ENCODE measurements around the gene LMAN1L. TPM values are rescaled to one million over a fixed set of nuclear protein-coding genes. Genes with fewer than 3 reads are reported as not detected.
A peak's percentile ranks its signal among the peaks of the same experiment; 100 is the strongest.

The LMAN1L gene
- total and polyA plus RNA-seq, 2 donors, result 0.41 TPM; not detected in 1

DNA sequence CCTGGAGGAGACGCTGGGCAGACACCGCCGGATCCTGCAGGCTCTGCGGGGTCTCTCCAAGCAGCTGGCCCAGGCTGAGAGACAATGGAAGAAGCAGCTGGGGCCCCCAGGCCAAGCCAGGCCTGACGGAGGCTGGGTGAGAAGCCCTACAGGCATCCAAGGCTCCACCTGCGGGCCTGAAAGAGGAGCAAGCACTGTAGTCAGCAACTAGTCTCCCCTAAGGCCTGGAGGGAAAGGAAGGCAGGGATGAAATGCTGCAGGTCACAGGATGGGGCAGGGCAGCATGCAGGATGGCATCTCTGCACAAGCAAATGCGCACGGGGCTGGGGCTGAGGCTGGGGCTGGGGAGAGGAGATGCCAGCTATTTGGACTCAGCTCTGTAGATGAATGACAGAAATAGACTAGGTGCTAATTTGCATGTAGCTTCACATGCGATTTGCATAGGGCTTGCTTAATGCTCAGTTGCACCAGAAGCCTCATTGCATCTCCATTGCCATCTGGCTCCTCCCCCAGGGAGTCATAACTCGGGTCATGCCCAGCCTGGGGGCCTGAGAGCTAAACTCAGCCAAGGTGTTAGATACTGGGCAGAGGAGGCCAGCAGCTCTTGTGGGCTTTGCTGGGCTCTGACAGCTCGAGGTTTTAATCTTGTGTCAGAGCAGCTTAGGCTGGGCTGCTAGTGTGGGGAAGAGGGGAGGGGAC is 8.6 kb downstream of the LMAN1L start:
- Histone ChIP-seq H3K27ac (ENCODE audit: low read depth in 1 of 2, low read length in 1 of 2) (no peak overlapping the region), H3K9me3 (ENCODE audit: control insufficient read depth in 2 of 2, insufficient read depth in 1 of 2, low read length in 1 of 2) (no peaks in the 10 kb centered on the region)
- WGBS, result 88% methylated on average over 11 of the region's 11 CpGs

GRCh38 chr15:74821790-74822158 is 9.1 kb downstream of the LMAN1L start:
- Histone ChIP-seq H3K4me1 (ENCODE audit: control insufficient read depth in 2 of 2, insufficient read depth in 2 of 2, low read length in 2 of 2) (peaks cover 0 to 6% of the 10 kb centered on the region in 2 donors), H3K36me3 (ENCODE audit: control insufficient read depth in 2 of 2, insufficient read depth in 2 of 2, low read length in 1 of 2) (no peaks in the 10 kb centered on the region), H3K27ac (ENCODE audit: low read depth in 1 of 2, low read length in 1 of 2) (no peak overlapping the region), H3K27me3 (ENCODE audit: control insufficient read depth in 2 of 2, insufficient read depth in 1 of 2, low read length in 1 of 2) (peaks cover 9 to 56% of the 10 kb centered on the region in 2 donors), H3K9me3 (ENCODE audit: control insufficient read depth in 2 of 2, insufficient read depth in 1 of 2, low read length in 1 of 2) (peaks cover 0 to 3% of the 10 kb centered on the region in 2 donors), H3K4me3 (ENCODE audit: low read length in 2 of 2) (no peak overlapping the region)
- DNase-seq (ENCODE audit: low read depth in 6 of 9, low spot score in 9 of 9), result no peak
- WGBS, result 83% methylated on average over 7 of the region's 7 CpGs

More for the DNA sequence above, 8.6 kb downstream of the LMAN1L start:
- H3K27me3 ChIP-seq (ENCODE audit: control insufficient read depth in 2 of 2, insufficient read depth in 1 of 2, low read length in 1 of 2), result peaks cover 5 to 51% of the 10 kb centered on the region in 2 donors
- H3K36me3 ChIP-seq (ENCODE audit: control insufficient read depth in 2 of 2, insufficient read depth in 2 of 2, low read length in 1 of 2), result no peaks in the 10 kb centered on the region
- H3K4me1 ChIP-seq (ENCODE audit: control insufficient read depth in 2 of 2, insufficient read depth in 2 of 2, low read length in 2 of 2), result peaks cover 0 to 2% of the 10 kb centered on the region in 2 donors
- H3K4me3 ChIP-seq (ENCODE audit: low read length in 2 of 2), result no peak overlapping the region
- DNase-seq (ENCODE audit: low read depth in 6 of 9, low spot score in 9 of 9), result no peak

DNA sequence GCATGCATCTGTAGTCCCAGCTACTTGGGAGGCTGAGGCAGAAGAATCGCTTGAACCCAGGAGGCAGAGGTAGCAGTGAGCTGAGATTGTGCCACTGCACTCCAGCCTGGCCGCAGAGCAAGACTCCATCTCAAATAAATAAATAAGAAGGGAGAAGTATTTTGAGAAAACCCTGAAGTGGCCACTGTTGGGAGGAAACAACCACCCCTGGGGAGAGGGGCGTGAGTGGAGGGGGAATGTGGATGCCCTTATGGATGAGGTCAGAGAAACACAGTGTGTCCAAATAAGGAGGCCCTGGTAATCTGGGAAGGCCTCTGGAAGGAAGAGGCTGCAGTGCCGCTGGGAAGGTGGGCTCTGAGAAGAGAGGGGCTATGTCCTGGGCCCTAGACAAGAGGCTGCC is 9.6 kb downstream of the LMAN1L start:
- H3K4me1 ChIP-seq (ENCODE audit: control insufficient read depth in 2 of 2, insufficient read depth in 2 of 2, low read length in 2 of 2), result peaks cover 0 to 6% of the 10 kb centered on the region in 2 donors
- no peaks in the 10 kb centered on the region for H3K36me3 ChIP-seq (ENCODE audit: control insufficient read depth in 2 of 2, insufficient read depth in 2 of 2, low read length in 1 of 2)
- no peak for DNase-seq (ENCODE audit: low read depth in 6 of 9, low spot score in 9 of 9)
- H3K27ac ChIP-seq (ENCODE audit: low read depth in 1 of 2, low read length in 1 of 2), result no peak overlapping the region
- H3K27me3 ChIP-seq (ENCODE audit: control insufficient read depth in 2 of 2, insufficient read depth in 1 of 2, low read length in 1 of 2), result peaks cover 13 to 60% of the 10 kb centered on the region in 2 donors
- H3K4me3 ChIP-seq (ENCODE audit: low read length in 2 of 2), result no peak overlapping the region
- 98% methylated on average over 4 of the region's 4 CpGs for WGBS
- H3K9me3 ChIP-seq (ENCODE audit: control insufficient read depth in 2 of 2, insufficient read depth in 1 of 2, low read length in 1 of 2), result peaks cover 0 to 3% of the 10 kb centered on the region in 2 donors

DNA sequence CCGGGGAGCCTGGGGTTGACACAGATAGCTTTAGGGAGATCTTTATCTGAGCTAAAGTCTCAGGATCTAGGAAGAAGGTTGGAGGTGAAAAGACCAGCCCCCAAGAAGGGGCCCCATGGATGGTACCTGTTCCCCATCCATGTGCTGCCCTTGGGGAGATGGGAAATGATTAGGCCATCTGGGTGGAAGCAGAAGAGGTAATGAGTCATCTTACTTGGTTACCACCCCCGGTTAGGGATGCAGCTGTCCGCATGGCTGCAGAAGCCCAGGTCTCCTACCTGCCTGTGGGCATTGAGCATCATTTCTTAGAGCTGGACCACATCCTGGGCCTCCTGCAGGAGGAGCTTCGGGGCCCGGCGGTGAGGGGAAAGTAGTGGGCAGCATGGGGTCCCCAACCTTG is 10.7 kb downstream of the LMAN1L start:
- no peak for DNase-seq (ENCODE audit: low read depth in 6 of 9, low spot score in 9 of 9)

DNA sequence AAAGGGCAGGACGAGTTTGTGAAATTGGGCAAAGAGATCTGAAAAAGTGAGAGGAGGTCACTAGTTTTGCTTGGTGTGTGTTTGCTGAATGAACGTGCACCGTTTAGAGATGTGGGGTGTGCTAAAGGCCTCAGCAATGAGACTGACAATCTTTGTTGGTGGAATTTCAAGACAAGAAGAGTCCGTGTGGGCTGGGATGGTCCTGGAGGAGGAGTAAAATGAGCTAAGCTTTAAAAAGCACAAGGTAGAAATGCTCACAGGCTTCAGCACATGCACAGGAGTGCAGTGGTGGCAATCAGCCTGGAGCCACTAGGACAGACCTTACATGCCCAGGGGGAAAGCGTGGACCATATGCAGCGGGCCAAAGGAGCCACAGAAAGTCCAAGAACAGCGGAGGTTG is 12.3 kb downstream of the LMAN1L start:
- DNase-seq (ENCODE audit: low read depth in 6 of 9, low spot score in 9 of 9), result no peak
- WGBS, result 93% methylated on average over 7 of the region's 7 CpGs
- peaks cover 0 to 3% of the 10 kb centered on the region in 2 donors for H3K9me3 ChIP-seq (ENCODE audit: control insufficient read depth in 2 of 2, insufficient read depth in 1 of 2, low read length in 1 of 2)

More for the DNA sequence above, 10.7 kb downstream of the LMAN1L start:
- Histone ChIP-seq H3K36me3 (ENCODE audit: control insufficient read depth in 2 of 2, insufficient read depth in 2 of 2, low read length in 1 of 2) (no peaks in the 10 kb centered on the region), H3K27me3 (ENCODE audit: control insufficient read depth in 2 of 2, insufficient read depth in 1 of 2, low read length in 1 of 2) (peaks cover 13 to 64% of the 10 kb centered on the region in 2 donors), H3K4me1 (ENCODE audit: control insufficient read depth in 2 of 2, insufficient read depth in 2 of 2, low read length in 2 of 2) (peaks cover 0 to 6% of the 10 kb centered on the region in 2 donors), H3K4me3 (ENCODE audit: low read length in 2 of 2) (no peak overlapping the region), H3K9me3 (ENCODE audit: control insufficient read depth in 2 of 2, insufficient read depth in 1 of 2, low read length in 1 of 2) (peaks cover 0 to 3% of the 10 kb centered on the region in 2 donors), H3K27ac (ENCODE audit: low read depth in 1 of 2, low read length in 1 of 2) (no peak overlapping the region)
- WGBS, result 90% methylated on average over 6 of the region's 6 CpGs

GRCh38 chr15:74825866-74826265 is 13.2 kb downstream of the LMAN1L start:
- Histone ChIP-seq H3K27me3 (ENCODE audit: control insufficient read depth in 2 of 2, insufficient read depth in 1 of 2, low read length in 1 of 2) (peaks cover 13 to 62% of the 10 kb centered on the region in 2 donors), H3K27ac (ENCODE audit: low read depth in 1 of 2, low read length in 1 of 2) (no peak overlapping the region), H3K4me1 (ENCODE audit: control insufficient read depth in 2 of 2, insufficient read depth in 2 of 2, low read length in 2 of 2) (peaks cover 0 to 6% of the 10 kb centered on the region in 2 donors), H3K36me3 (ENCODE audit: control insufficient read depth in 2 of 2, insufficient read depth in 2 of 2, low read length in 1 of 2) (no peaks in the 10 kb centered on the region), H3K4me3 (ENCODE audit: low read length in 2 of 2) (no peak overlapping the region), H3K9me3 (ENCODE audit: control insufficient read depth in 2 of 2, insufficient read depth in 1 of 2, low read length in 1 of 2) (peaks cover 0 to 3% of the 10 kb centered on the region in 2 donors)
- no peak for DNase-seq (ENCODE audit: low read depth in 6 of 9, low spot score in 9 of 9)
- 72% methylated on average over 10 of the region's 10 CpGs for WGBS

More for the DNA sequence above, 12.3 kb downstream of the LMAN1L start:
- H3K4me3 ChIP-seq (ENCODE audit: low read length in 2 of 2), result no peak overlapping the region
- peaks cover 0 to 6% of the 10 kb centered on the region in 2 donors for H3K4me1 ChIP-seq (ENCODE audit: control insufficient read depth in 2 of 2, insufficient read depth in 2 of 2, low read length in 2 of 2)
- H3K27me3 ChIP-seq (ENCODE audit: control insufficient read depth in 2 of 2, insufficient read depth in 1 of 2, low read length in 1 of 2), result peaks cover 13 to 65% of the 10 kb centered on the region in 2 donors
- no peaks in the 10 kb centered on the region for H3K36me3 ChIP-seq (ENCODE audit: control insufficient read depth in 2 of 2, insufficient read depth in 2 of 2, low read length in 1 of 2)
- H3K27ac ChIP-seq (ENCODE audit: low read depth in 1 of 2, low read length in 1 of 2), result no peak overlapping the region

DNA sequence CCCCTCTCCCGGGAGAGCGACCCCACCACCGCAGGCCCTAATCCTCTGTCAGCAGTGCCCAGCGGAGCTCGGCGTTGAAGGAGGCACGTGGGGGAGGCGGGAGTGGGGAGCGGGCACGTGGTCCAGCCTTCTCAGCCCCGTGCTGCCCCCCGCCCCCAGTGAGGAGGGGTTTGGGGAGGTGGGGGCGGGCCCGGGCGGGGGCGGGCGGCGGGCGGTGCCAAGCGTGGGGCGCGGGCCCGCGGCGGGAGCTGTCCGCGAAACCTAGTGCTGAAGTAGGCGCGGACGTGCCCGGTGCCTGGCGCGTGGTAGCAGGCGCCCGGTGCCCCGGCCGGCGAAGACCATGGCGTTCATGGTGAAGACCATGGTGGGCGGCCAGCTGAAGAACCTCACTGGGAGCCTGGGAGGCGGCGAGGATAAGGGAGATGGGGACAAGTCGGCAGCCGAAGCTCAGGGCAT is 13.8 kb downstream of the LMAN1L start, which contains the start of gene CPLX3:
Gene CPLX3, plus strand, starts transcription at position 264 of the 456 bp plus-strand sequence. Its CDS starts 77 bp downstream, at position 341.
- DNase-seq (ENCODE audit: low read depth in 6 of 9, low spot score in 9 of 9), result peak in 6 of 9 donors; percentile 26 to 63 (median 47)

DNA sequence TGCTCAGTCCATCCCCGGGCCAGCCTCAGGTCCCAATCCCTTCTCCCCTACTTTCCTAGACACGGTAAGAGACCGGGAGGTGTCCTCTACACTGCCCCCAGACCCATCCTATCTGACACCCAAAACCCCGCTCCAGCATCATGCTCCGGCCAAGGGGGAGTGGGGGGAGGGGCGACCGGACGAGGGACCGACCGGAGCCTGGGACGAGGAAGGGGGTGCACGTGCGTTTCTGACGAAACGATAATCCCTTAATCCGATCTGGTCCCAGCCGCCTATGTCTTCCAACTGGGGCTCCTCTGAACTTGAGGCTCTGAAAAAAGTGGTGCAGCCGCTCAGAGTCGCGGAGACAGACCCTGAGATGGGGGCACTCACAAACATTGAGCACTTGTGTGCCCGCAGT is 14.3 kb downstream of the LMAN1L start:
- no peak overlapping the region for H3K27ac ChIP-seq (ENCODE audit: low read depth in 1 of 2, low read length in 1 of 2)
- no peak for DNase-seq (ENCODE audit: low read depth in 6 of 9, low spot score in 9 of 9)
- WGBS, result 26% methylated on average over 21 of the region's 21 CpGs
- no peak overlapping the region for H3K4me3 ChIP-seq (ENCODE audit: low read length in 2 of 2)
- H3K27me3 ChIP-seq (ENCODE audit: control insufficient read depth in 2 of 2, insufficient read depth in 1 of 2, low read length in 1 of 2), result peaks cover 13 to 59% of the 10 kb centered on the region in 2 donors
- peaks cover 0 to 6% of the 10 kb centered on the region in 2 donors for H3K4me1 ChIP-seq (ENCODE audit: control insufficient read depth in 2 of 2, insufficient read depth in 2 of 2, low read length in 2 of 2)
- no peaks in the 10 kb centered on the region for H3K36me3 ChIP-seq (ENCODE audit: control insufficient read depth in 2 of 2, insufficient read depth in 2 of 2, low read length in 1 of 2)
- H3K9me3 ChIP-seq (ENCODE audit: control insufficient read depth in 2 of 2, insufficient read depth in 1 of 2, low read length in 1 of 2), result peaks cover 0 to 3% of the 10 kb centered on the region in 2 donors

More for the DNA sequence above, 13.8 kb downstream of the LMAN1L start, which contains the start of gene CPLX3:
- H3K4me3 ChIP-seq (ENCODE audit: low read length in 2 of 2), result no peak within 1 kb of the TSS
- 9% methylated on average over 44 of the region's 44 CpGs for WGBS
- H3K27ac ChIP-seq (ENCODE audit: low read depth in 1 of 2, low read length in 1 of 2), result no peak within 1 kb of the TSS
- H3K4me1 ChIP-seq (ENCODE audit: control insufficient read depth in 2 of 2, insufficient read depth in 2 of 2, low read length in 2 of 2), result peaks cover 0 to 6% of the 10 kb centered on the region in 2 donors
- H3K27me3 ChIP-seq (ENCODE audit: control insufficient read depth in 2 of 2, insufficient read depth in 1 of 2, low read length in 1 of 2), result peaks cover 13 to 59% of the 10 kb centered on the region in 2 donors
- no peaks in the 10 kb centered on the region for H3K36me3 ChIP-seq (ENCODE audit: control insufficient read depth in 2 of 2, insufficient read depth in 2 of 2, low read length in 1 of 2)
- H3K9me3 ChIP-seq (ENCODE audit: control insufficient read depth in 2 of 2, insufficient read depth in 1 of 2, low read length in 1 of 2), result peaks cover 0 to 3% of the 10 kb centered on the region in 2 donors

DNA sequence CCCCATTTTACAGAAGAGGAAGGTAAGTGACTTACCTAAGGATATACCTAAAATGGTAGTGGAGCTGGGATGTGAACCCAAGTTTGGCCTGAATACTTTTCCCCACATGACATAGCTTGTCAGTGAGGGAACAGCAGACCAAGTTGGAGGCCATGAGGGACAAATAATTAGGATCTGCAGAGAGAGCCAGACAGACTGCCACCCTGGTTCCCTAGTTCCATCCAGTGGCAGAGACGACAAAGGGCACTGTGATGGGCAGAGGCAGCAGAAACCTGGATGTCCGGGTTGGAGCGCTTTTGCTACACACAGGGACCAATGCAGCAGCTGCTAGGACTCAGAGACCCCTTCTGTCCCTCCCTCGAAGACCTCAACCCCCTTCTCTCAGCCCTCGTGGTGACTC is 15.0 kb downstream of the LMAN1L start:
- H3K4me1 ChIP-seq (ENCODE audit: control insufficient read depth in 2 of 2, insufficient read depth in 2 of 2, low read length in 2 of 2), result peaks cover 0 to 6% of the 10 kb centered on the region in 2 donors
- 67% methylated on average over 5 of the region's 5 CpGs for WGBS

More for the DNA sequence above, 15.0 kb downstream of the LMAN1L start:
- no peak for DNase-seq (ENCODE audit: low read depth in 6 of 9, low spot score in 9 of 9)
- Histone ChIP-seq H3K36me3 (ENCODE audit: control insufficient read depth in 2 of 2, insufficient read depth in 2 of 2, low read length in 1 of 2) (no peaks in the 10 kb centered on the region), H3K9me3 (ENCODE audit: control insufficient read depth in 2 of 2, insufficient read depth in 1 of 2, low read length in 1 of 2) (peaks cover 0 to 3% of the 10 kb centered on the region in 2 donors), H3K27me3 (ENCODE audit: control insufficient read depth in 2 of 2, insufficient read depth in 1 of 2, low read length in 1 of 2) (peaks cover 13 to 59% of the 10 kb centered on the region in 2 donors), H3K27ac (ENCODE audit: low read depth in 1 of 2, low read length in 1 of 2) (no peak overlapping the region), H3K4me3 (ENCODE audit: low read length in 2 of 2) (no peak overlapping the region)

Data from thymus (tissue), 11 donors.